Measurements from ENCODE around the gene SNX24.

- TF ChIP-seq, protein P1, sequence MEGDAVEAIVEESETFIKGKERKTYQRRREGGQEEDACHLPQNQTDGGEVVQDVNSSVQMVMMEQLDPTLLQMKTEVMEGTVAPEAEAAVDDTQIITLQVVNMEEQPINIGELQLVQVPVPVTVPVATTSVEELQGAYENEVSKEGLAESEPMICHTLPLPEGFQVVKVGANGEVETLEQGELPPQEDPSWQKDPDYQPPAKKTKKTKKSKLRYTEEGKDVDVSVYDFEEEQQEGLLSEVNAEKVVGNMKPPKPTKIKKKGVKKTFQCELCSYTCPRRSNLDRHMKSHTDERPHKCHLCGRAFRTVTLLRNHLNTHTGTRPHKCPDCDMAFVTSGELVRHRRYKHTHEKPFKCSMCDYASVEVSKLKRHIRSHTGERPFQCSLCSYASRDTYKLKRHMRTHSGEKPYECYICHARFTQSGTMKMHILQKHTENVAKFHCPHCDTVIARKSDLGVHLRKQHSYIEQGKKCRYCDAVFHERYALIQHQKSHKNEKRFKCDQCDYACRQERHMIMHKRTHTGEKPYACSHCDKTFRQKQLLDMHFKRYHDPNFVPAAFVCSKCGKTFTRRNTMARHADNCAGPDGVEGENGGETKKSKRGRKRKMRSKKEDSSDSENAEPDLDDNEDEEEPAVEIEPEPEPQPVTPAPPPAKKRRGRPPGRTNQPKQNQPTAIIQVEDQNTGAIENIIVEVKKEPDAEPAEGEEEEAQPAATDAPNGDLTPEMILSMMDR (IDR thresholded peaks at IDR 0.05 in 2 of 3, conservative IDR thresholded peaks at IDR 0.05 in 1 of 3; ENCODE audit: borderline replicate concordance in 1 of 3, insufficient read depth in 1 of 3, low read depth in 2 of 3, low read length in 2 of 3) = no peak
- no peak for TF ChIP-seq EGR1 (IDR thresholded peaks at IDR 0.05; ENCODE audit: low read depth)
- TF ChIP-seq CEBPB (IDR thresholded peaks at IDR 0.05; ENCODE audit: low read depth) = no peak
- no peak for TF ChIP-seq SP1 (IDR thresholded peaks at IDR 0.05; ENCODE audit: low read depth)
- no peak for TF ChIP-seq POLR2AphosphoS5 (IDR thresholded peaks at IDR 0.05; ENCODE audit: low read depth, low read length)
- TF ChIP-seq, protein P2, sequence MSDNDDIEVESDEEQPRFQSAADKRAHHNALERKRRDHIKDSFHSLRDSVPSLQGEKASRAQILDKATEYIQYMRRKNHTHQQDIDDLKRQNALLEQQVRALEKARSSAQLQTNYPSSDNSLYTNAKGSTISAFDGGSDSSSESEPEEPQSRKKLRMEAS (IDR thresholded peaks at IDR 0.05) = no peak
- TF ChIP-seq ZFX (IDR thresholded peaks at IDR 0.05) = no peak
- no peak for TF ChIP-seq JUND (IDR thresholded peaks at IDR 0.05)
- no peak for TF ChIP-seq POLR2A (IDR thresholded peaks at IDR 0.05; ENCODE audit: borderline replicate concordance, extremely low read depth, insufficient read depth, insufficient read length)
- TF ChIP-seq FOSL1 (IDR thresholded peaks at IDR 0.05; ENCODE audit: low read depth) = no peak
- TF ChIP-seq, protein P3, sequence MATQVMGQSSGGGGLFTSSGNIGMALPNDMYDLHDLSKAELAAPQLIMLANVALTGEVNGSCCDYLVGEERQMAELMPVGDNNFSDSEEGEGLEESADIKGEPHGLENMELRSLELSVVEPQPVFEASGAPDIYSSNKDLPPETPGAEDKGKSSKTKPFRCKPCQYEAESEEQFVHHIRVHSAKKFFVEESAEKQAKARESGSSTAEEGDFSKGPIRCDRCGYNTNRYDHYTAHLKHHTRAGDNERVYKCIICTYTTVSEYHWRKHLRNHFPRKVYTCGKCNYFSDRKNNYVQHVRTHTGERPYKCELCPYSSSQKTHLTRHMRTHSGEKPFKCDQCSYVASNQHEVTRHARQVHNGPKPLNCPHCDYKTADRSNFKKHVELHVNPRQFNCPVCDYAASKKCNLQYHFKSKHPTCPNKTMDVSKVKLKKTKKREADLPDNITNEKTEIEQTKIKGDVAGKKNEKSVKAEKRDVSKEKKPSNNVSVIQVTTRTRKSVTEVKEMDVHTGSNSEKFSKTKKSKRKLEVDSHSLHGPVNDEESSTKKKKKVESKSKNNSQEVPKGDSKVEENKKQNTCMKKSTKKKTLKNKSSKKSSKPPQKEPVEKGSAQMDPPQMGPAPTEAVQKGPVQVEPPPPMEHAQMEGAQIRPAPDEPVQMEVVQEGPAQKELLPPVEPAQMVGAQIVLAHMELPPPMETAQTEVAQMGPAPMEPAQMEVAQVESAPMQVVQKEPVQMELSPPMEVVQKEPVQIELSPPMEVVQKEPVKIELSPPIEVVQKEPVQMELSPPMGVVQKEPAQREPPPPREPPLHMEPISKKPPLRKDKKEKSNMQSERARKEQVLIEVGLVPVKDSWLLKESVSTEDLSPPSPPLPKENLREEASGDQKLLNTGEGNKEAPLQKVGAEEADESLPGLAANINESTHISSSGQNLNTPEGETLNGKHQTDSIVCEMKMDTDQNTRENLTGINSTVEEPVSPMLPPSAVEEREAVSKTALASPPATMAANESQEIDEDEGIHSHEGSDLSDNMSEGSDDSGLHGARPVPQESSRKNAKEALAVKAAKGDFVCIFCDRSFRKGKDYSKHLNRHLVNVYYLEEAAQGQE (IDR thresholded peaks at IDR 0.05; ENCODE audit: low read depth) = no peak
- TF ChIP-seq EZH2phosphoT487 (IDR thresholded peaks at IDR 0.05; ENCODE audit: borderline replicate concordance) = no peak
- no peak for TF ChIP-seq ZNF274 (IDR thresholded peaks at IDR 0.05; ENCODE audit: low read depth, low read length)
Measured at GRCh38 chr5:123007754-123008153, 162.3 kb downstream of the SNX24 start.
